Thoracic aorta (tissue), 2 donors: Measurements from ENCODE around the gene TEX11. TPM values are rescaled to one million over a fixed set of nuclear protein-coding genes. Genes with fewer than 3 reads are reported as not detected.
"Not testable (repeated sequence)": the region's sequence is repeated elsewhere in the genome, so short reads cannot be mapped to it uniquely, and the experiment has no call there.

Source experiments
- ATAC-seq: fragments of 150-250 bp; one replicate; pipeline ENCODE4 v1.8.0; 2017; ENCODE audit warnings: low read depth; ENCODE audit not compliant: insufficient number of reproducible peaks, low FRiP score
- DNase-seq: peaks from one replicate; pipeline ENCODE4 v3.0.0-alpha.2; 2020; ENCODE audit warnings: low spot score
- H3K27ac ChIP-seq, 2 donors: fragments of 200-600 bp; sonication (generic); 1 replicate in 1 of 2; 2 replicates in 1 of 2; pipeline ENCODE4 v1.5.1; 2016; ENCODE audit warnings: mild to moderate bottlenecking in 2 of 2, moderate library complexity in 2 of 2
- H3K27me3 ChIP-seq: fragments of 200-600 bp; sonication (generic); replicated peaks from 2 replicates; pipeline ENCODE4 v1.6.0; 2016; ENCODE audit warnings: mild to moderate bottlenecking; ENCODE audit not compliant: insufficient read depth
- H3K36me3 ChIP-seq: fragments of 200-600 bp; sonication (generic); one replicate; pipeline ENCODE4 v1.5.1; 2016
- H3K4me1 ChIP-seq, 2 donors: fragments of 200-600 bp; sonication (generic); 1 replicate in 1 of 2; 2 replicates in 1 of 2; pipeline versions ENCODE4 v1.5.1 to v1.6.0; 2016; ENCODE audit warnings: low read depth in 2 of 2, mild to moderate bottlenecking in 1 of 2; ENCODE audit not compliant: control insufficient read depth in 1 of 2
- H3K4me3 ChIP-seq: fragments of 200-600 bp; sonication (generic); 2 replicates; pipeline ENCODE4 v1.5.1; 2016; ENCODE audit warnings: mild to moderate bottlenecking
- H3K9me3 ChIP-seq: fragments of 200-600 bp; sonication (generic); 2 replicates; pipeline ENCODE4 v1.5.1; 2016
- total RNA-seq, 2 donors: library from RNA; depleted of rRNA; stranded (reverse); fragments of >200 nt; gene quantifications; one replicate each; pipeline versions ENCODE4 v1.1.0 to v1.2.3, GENCODE V29; 2016
- TF ChIP-seq, protein P1 (sequence below): fragments of 200-600 bp; sonication (generic); IDR thresholded peaks from one replicate; pipeline ENCODE4 v1.5.1; 2019; ENCODE audit warnings: antibody characterized with exemption

Gene TEX11
- total RNA-seq, 2 donors from 2014 or later = not detected

DNA sequence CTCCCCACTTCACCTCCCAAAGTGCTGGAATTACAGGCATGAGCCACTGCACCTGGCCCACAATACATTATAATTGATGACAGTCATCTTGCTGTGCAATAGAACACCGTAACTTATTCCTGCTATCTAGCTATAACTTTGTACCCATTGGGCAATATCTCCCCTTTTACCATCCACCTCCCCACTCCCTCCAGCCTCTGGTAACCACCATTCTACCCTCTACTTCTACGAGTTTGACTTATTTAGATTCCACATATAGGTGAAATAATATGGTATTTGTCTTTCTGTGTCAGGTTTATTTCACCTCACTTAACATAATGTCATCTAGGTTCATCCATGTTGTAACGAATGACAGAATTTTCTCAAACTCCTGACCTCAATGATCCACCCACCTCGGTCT lies 8.2 kb upstream of the TEX11 start:
- Histone ChIP-seq H3K4me3 (no peak overlapping the region), H3K27ac (no peak overlapping the region), H3K27me3 (no peaks in the 10 kb centered on the region), H3K36me3 (no peaks in the 10 kb centered on the region), H3K4me1 (no peaks in the 10 kb centered on the region), H3K9me3 (no peaks in the 10 kb centered on the region)
- DNase-seq = no peak
- ATAC-seq = no peak
- TF ChIP-seq, protein P1, sequence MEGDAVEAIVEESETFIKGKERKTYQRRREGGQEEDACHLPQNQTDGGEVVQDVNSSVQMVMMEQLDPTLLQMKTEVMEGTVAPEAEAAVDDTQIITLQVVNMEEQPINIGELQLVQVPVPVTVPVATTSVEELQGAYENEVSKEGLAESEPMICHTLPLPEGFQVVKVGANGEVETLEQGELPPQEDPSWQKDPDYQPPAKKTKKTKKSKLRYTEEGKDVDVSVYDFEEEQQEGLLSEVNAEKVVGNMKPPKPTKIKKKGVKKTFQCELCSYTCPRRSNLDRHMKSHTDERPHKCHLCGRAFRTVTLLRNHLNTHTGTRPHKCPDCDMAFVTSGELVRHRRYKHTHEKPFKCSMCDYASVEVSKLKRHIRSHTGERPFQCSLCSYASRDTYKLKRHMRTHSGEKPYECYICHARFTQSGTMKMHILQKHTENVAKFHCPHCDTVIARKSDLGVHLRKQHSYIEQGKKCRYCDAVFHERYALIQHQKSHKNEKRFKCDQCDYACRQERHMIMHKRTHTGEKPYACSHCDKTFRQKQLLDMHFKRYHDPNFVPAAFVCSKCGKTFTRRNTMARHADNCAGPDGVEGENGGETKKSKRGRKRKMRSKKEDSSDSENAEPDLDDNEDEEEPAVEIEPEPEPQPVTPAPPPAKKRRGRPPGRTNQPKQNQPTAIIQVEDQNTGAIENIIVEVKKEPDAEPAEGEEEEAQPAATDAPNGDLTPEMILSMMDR = no peak

DNA sequence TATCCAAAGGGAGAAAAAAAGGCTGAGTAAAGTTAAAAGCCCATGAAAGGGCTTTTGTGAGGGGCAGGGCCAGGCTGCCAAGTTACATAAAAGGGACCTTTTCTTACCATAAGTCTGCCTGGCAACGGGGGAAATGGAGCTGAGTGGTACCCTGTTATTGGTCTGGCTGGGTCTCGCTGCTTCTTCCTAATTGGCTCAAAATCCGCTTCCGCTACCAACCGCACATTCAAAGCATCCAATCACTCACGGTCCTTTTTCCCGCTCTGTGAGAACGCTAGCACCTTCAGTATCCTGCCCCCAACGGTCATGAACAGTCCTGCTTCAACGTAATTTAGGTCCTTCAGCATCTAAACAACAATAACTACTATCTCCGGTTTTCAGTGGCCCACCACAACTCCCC lies 611 bp downstream of the TEX11 start:
- no peaks in the 10 kb centered on the region for H3K36me3 ChIP-seq
- TF ChIP-seq, protein P1 = no peak
- H3K9me3 ChIP-seq = no peaks in the 10 kb centered on the region
- no peak for ATAC-seq
- no peak overlapping the region for H3K27ac ChIP-seq
- DNase-seq = no peak
- H3K4me1 ChIP-seq = no peaks in the 10 kb centered on the region
- H3K27me3 ChIP-seq = no peaks in the 10 kb centered on the region
- no peak overlapping the region for H3K4me3 ChIP-seq

DNA sequence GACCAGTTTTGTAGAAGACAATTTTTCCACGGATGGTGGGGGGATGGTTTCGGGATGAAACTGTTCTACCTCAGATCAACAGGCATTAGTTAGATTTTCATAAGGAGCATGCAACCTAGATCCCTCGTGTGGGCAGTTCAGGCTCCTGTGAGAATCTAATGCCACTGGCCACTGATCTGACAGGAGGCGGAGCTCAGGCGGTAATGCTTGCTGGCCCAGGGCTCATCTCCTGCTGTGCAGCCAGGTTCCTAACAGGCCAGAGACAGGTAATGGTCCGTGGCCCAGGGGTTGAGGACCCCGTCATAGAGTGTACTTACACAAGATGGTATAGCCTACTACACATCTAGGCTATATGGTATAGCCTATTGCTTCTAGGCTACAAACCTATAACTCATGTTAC lies 7.0 kb downstream of the TEX11 start:
- Histone ChIP-seq H3K4me1 (no peaks in the 10 kb centered on the region), H3K27me3 (no peaks in the 10 kb centered on the region), H3K9me3 (no peaks in the 10 kb centered on the region), H3K36me3 (no peaks in the 10 kb centered on the region), H3K27ac (no peak overlapping the region), H3K4me3 (no peak overlapping the region)
- TF ChIP-seq, protein P1 = no peak
- no peak for DNase-seq
- no peak for ATAC-seq

DNA sequence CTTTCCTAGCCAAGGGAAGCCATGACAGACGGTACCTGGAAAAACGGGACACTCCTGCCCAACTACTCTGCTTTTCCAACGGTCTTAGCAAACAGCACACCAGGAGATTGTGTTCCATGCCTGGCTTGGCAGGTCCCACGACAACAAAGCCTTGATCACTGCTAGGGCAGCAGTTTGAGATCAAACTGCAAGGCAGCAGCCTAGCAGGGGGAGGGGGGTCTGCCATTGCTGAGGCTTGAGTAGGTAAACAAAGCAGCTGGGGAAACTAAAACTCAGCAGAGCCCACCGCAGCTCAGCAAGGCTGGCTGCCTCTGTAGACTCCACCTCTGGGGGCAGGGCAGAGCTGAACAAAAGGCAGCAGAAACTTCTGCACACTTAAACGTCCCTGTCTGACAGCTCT lies 18.1 kb downstream of the TEX11 start:
- not testable (repeated sequence) for H3K27ac ChIP-seq, H3K4me3 ChIP-seq, ATAC-seq, H3K36me3 ChIP-seq, H3K4me1 ChIP-seq, H3K9me3 ChIP-seq, H3K27me3 ChIP-seq, DNase-seq

DNA sequence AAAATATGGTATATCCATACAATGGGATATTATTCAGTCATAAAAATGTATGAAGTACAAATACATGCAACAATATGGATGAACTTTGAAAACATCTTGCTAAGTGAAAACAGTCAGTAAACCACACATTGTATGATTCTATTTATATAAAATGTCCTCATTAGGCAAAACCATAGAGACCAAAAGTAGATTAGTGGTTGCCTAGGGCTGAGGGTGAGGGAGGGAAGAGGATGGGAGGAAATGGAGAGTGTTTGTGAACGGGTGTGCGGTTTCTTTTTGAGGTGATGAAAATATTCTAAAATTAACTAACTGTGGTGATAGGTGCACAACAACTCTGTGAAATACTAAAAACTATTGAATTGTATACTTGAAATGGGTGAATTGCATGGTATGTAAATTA lies 29.6 kb downstream of the TEX11 start:
- ATAC-seq (no peak), DNase-seq (no peak)
- no peaks in the 10 kb centered on the region for H3K27me3 ChIP-seq
- no peaks in the 10 kb centered on the region for H3K9me3 ChIP-seq
- no peaks in the 10 kb centered on the region for H3K4me1 ChIP-seq
- no peak overlapping the region for H3K4me3 ChIP-seq
- no peak overlapping the region for H3K27ac ChIP-seq
- H3K36me3 ChIP-seq = no peaks in the 10 kb centered on the region
- TF ChIP-seq, protein P1 = no peak

DNA sequence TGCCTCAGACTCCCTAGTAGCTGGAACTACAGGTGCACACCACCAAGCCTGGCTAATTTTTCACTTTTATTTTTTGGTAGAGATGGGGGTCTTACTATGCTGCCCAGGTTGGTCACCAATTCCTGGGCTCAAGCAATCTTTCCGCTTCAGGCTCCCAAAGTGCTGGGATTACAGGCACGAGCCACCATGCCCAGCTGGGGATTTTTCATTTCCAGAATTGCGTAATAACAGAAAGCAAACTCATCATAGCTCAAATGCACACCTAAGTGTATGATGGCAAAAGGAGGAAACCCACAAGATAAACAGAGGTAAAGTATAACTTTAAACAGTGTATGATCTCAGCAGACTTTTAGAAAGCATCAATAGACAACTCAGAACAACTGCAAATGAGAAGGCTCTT lies 56.2 kb downstream of the TEX11 start:
- no peaks in the 10 kb centered on the region for H3K9me3 ChIP-seq
- no peak overlapping the region for H3K4me3 ChIP-seq
- ATAC-seq (no peak), DNase-seq (no peak)
- TF ChIP-seq, protein P1 = no peak
- H3K36me3 ChIP-seq = no peaks in the 10 kb centered on the region
- no peaks in the 10 kb centered on the region for H3K4me1 ChIP-seq
- no peaks in the 10 kb centered on the region for H3K27me3 ChIP-seq
- H3K27ac ChIP-seq = no peak overlapping the region

DNA sequence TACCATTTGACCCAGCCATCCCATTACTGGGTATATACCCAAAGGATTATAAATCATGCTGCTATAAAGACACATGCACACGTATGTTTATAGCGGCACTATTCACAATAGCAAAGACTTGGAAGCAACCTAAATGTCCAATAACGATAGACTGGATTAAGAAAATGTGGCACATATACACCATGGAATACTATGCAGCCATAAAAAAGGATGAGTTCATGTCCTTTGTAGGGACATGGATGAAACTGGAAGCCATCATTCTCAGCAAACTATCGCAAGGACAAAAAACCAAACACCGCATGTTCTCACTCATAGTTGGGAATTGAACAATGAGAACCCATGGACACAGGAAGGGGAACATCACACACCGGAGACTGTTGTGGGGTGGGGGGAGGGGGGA lies 64.4 kb downstream of the TEX11 start:
- H3K27me3 ChIP-seq, H3K27ac ChIP-seq, H3K4me3 ChIP-seq, DNase-seq, H3K36me3 ChIP-seq, ATAC-seq, H3K9me3 ChIP-seq, H3K4me1 ChIP-seq: not testable (repeated sequence)

DNA sequence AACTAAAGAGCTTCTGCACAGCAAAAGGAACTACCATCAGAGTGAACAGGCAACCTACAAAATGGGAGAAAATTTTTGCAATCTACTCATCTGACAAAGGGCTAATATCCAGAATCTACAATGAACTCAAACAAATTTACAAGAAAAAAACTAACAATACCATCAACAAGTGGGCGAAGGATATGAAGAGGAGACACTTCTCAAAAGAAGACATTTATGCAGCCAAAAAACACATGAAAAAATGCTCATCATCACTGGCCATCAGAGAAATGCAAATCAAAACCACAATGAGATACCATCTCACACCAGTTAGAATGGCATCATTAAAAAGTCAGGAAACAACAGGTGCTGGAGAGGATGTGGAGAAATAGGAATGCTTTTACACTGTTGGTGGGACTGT lies 64.9 kb downstream of the TEX11 start:
- H3K27ac ChIP-seq, ATAC-seq, H3K27me3 ChIP-seq, DNase-seq, H3K4me3 ChIP-seq, H3K9me3 ChIP-seq, H3K4me1 ChIP-seq, H3K36me3 ChIP-seq: not testable (repeated sequence)
